Stimulated activated CD8-positive, alpha-beta memory T cell treated with anti-CD3 and anti-CD28 coated beads, Interleukin-12 subunit alpha, Interleukin-12 subunit beta, amount 100 ng/mL, for 1 hour (primary cell): ENCODE results near the gene NR5A1.

ENCODE experiments used
- DNase-seq: peaks from one replicate; pipeline ENCODE4 v3.0.0-alpha.2; 2020; ENCODE audit warnings: low read depth

Gene NR5A1

GRCh38 chr9:124480621-124480981 is 26.6 kb downstream of the NR5A1 start:
- DNase-seq, result no peak

- no peak for DNase-seq
Measured at GRCh38 chr9:124479947-124480620, 27.1 kb downstream of the NR5A1 start.

GRCh38 chr9:124479371-124479770 is 27.8 kb downstream of the NR5A1 start:
- DNase-seq, result no peak

- DNase-seq, result no peak
Measured at GRCh38 chr9:124478354-124478753, 28.8 kb downstream of the NR5A1 start.

GRCh38 chr9:124477648-124478285 is 29.4 kb downstream of the NR5A1 start:
- no peak for DNase-seq

- DNase-seq, result no peak
Measured at GRCh38 chr9:124477211-124477647, 30.0 kb downstream of the NR5A1 start.

- DNase-seq, result no peak
Measured at GRCh38 chr9:124475868-124476690, 31.1 kb downstream of the NR5A1 start.

- DNase-seq, result no peak
Measured at GRCh38 chr9:124475158-124475867, 31.9 kb downstream of the NR5A1 start.

GRCh38 chr9:124474151-124474550 is 33.0 kb downstream of the NR5A1 start:
- no peak for DNase-seq

- DNase-seq, result no peak
Measured at GRCh38 chr9:124473310-124473709, 33.9 kb downstream of the NR5A1 start.

- DNase-seq, result no peak
Measured at GRCh38 chr9:124472770-124473169, 34.4 kb downstream of the NR5A1 start.

- no peak for DNase-seq
Measured at GRCh38 chr9:124471761-124472160, 35.4 kb downstream of the NR5A1 start.

GRCh38 chr9:124470726-124471125 is 36.5 kb downstream of the NR5A1 start:
- no peak for DNase-seq

- DNase-seq, result no peak
Measured at GRCh38 chr9:124470306-124470705, 36.9 kb downstream of the NR5A1 start.

GRCh38 chr9:124469011-124469832 is 38.0 kb downstream of the NR5A1 start:
- DNase-seq, result no peak

GRCh38 chr9:124468061-124468740 is 39.0 kb downstream of the NR5A1 start:
- no peak for DNase-seq

- no peak for DNase-seq
Measured at GRCh38 chr9:124467410-124468060, 39.7 kb downstream of the NR5A1 start.

GRCh38 chr9:124465736-124466135 is 41.5 kb downstream of the NR5A1 start:
- no peak for DNase-seq

GRCh38 chr9:124462739-124463138 is 44.5 kb downstream of the NR5A1 start:
- DNase-seq, result no peak

- DNase-seq, result no peak
Measured at GRCh38 chr9:124458441-124458840, 48.8 kb downstream of the NR5A1 start.
